WTC11 (cell line): ENCODE data around the gene TEN1. TPM values are rescaled to one million over a fixed set of nuclear protein-coding genes. Genes with fewer than 3 reads are reported as not detected.

ENCODE experiments used
- ATAC-seq: fragments of 200-7000 bp; cut with Tn5 transposase; 2 replicates; pipeline ENCODE4 v1.10.0; 2021; ENCODE audit warnings: mild to moderate bottlenecking, moderate library complexity
- CTCF ChIA-PET: fragments of 300-600 bp; sonication (Branson Sonifier 250); formaldehyde crosslinking; loops from one replicate; lab custom pipeline; 2021; ENCODE audit warnings: antibody characterized with exemption; lab: Charles Lee
- POLR2A ChIA-PET: fragments of 350-600 bp; sonication (Branson Sonifier 250); formaldehyde crosslinking; loops from one replicate; lab custom pipeline; 2021; ENCODE audit warnings: antibody characterized with exemption; lab: Charles Lee
- DNase-seq: peaks from one replicate; pipeline ENCODE4 v3.0.0; 2021; ENCODE audit warnings: low spot score
- H3K27ac Mint-ChIP-seq: 2 replicates; pipeline ENCODE4 v1.8.0; 2021; ENCODE audit warnings: mixed read lengths
- H3K27me3 Mint-ChIP-seq: 2 replicates; pipeline ENCODE4 v1.8.0; 2021; ENCODE audit warnings: low read depth, mild to moderate bottlenecking, moderate library complexity, mixed read lengths
- H3K36me3 Mint-ChIP-seq: 2 replicates; pipeline ENCODE4 v1.8.0; 2021; ENCODE audit warnings: mixed read lengths
- H3K4me1 Mint-ChIP-seq: 2 replicates; pipeline ENCODE4 v1.8.0; 2022; ENCODE audit warnings: mixed read lengths
- H3K4me3 Mint-ChIP-seq: 2 replicates; pipeline ENCODE4 v1.8.0; 2021; ENCODE audit warnings: mild to moderate bottlenecking, moderate library complexity, mixed read lengths
- H3K9me3 Mint-ChIP-seq: 2 replicates; pipeline ENCODE4 v1.8.0; 2021; ENCODE audit warnings: mixed read lengths
- ATF1 ChIP-seq: sonication (generic); formaldehyde crosslinking; IDR thresholded peaks from 2 replicates; pipeline ENCODE4 v1.8.1; 2023; ENCODE audit warnings: mild to moderate bottlenecking, moderate library complexity, missing genetic modification reagents
- CBFB ChIP-seq: sonication (generic); formaldehyde crosslinking; IDR thresholded peaks from 2 replicates; pipeline ENCODE4 v1.8.1; 2022; ENCODE audit warnings: mild to moderate bottlenecking, low read depth, missing genetic modification reagents
- ESRRA ChIP-seq: sonication (generic); formaldehyde crosslinking; IDR thresholded peaks from 2 replicates; pipeline ENCODE4 v1.8.1; 2022; ENCODE audit warnings: mild to moderate bottlenecking, missing genetic modification reagents, borderline replicate concordance
- ETV6 ChIP-seq: sonication (generic); formaldehyde crosslinking; IDR thresholded peaks from 2 replicates; pipeline ENCODE4 v1.8.1; 2022; ENCODE audit warnings: mild to moderate bottlenecking, missing genetic modification reagents
- FOXK1 ChIP-seq: sonication (generic); formaldehyde crosslinking; IDR thresholded peaks from 2 replicates; pipeline ENCODE4 v1.8.0; 2022; ENCODE audit warnings: mild to moderate bottlenecking, moderate library complexity, missing genetic modification reagents
- FOXP1 ChIP-seq: sonication (generic); formaldehyde crosslinking; IDR thresholded peaks from 2 replicates; pipeline ENCODE4 v1.8.0; 2022; ENCODE audit warnings: missing genetic modification reagents, mild to moderate bottlenecking, moderate library complexity, borderline replicate concordance
- GABPB1 ChIP-seq: sonication (generic); formaldehyde crosslinking; IDR thresholded peaks from 2 replicates; pipeline ENCODE4 v1.8.1; 2023; ENCODE audit warnings: mild to moderate bottlenecking, missing genetic modification reagents
- GTF2I ChIP-seq: fragments of 250-450 bp; sonication (Bioruptor Pico); conservative IDR thresholded peaks from 2 replicates; pipeline ENCODE4 v1.4.0; 2021; ENCODE audit warnings: mild to moderate bottlenecking
- JAZF1 ChIP-seq: fragments of 250-450 bp; sonication (Bioruptor Pico); IDR thresholded peaks from 2 replicates; pipeline ENCODE4 v1.9.0; 2021; ENCODE audit warnings: moderate library complexity, mild to moderate bottlenecking, inconsistent platforms
- MXD4 ChIP-seq: fragments of 250-450 bp; sonication (Bioruptor Pico); IDR thresholded peaks from 2 replicates; pipeline ENCODE4 v1.8.0; 2021; ENCODE audit warnings: mild to moderate bottlenecking, moderate library complexity, borderline replicate concordance
- NFATC4 ChIP-seq: fragments of 250-450 bp; sonication (Bioruptor Pico); IDR thresholded peaks from 2 replicates; pipeline ENCODE4 v1.9.0; 2021; ENCODE audit warnings: mild to moderate bottlenecking
- NFE2L1 ChIP-seq: sonication (generic); formaldehyde crosslinking; IDR thresholded peaks from 2 replicates; pipeline ENCODE4 v1.8.1; 2023; ENCODE audit warnings: missing genetic modification reagents
- RORB ChIP-seq: fragments of 250-450 bp; sonication (Bioruptor Pico); IDR thresholded peaks from 2 replicates; pipeline ENCODE4 v1.9.0; 2021; ENCODE audit warnings: mild to moderate bottlenecking
- SP1 ChIP-seq: sonication (generic); formaldehyde crosslinking; conservative IDR thresholded peaks from 2 replicates; pipeline ENCODE4 v1.8.1; 2022; ENCODE audit warnings: missing genetic modification reagents
- ZBTB21 ChIP-seq: sonication (generic); formaldehyde crosslinking; IDR thresholded peaks from 2 replicates; pipeline ENCODE4 v1.8.1; 2023; ENCODE audit warnings: mild to moderate bottlenecking, missing genetic modification reagents, borderline replicate concordance
- ZNF263 ChIP-seq: sonication (generic); formaldehyde crosslinking; IDR thresholded peaks from 2 replicates; pipeline ENCODE4 v1.8.1; 2022; ENCODE audit warnings: low read depth, mild to moderate bottlenecking, moderate library complexity, missing genetic modification reagents
- ZNF416 ChIP-seq: fragments of 250-450 bp; sonication (Bioruptor Pico); IDR thresholded peaks from 2 replicates; pipeline ENCODE4 v1.9.0; 2021; ENCODE audit warnings: mild to moderate bottlenecking, inconsistent platforms
- total RNA-seq: library from RNA; stranded (reverse); gene quantifications from 3 replicates; pipeline ENCODE4 v1.2.3, GENCODE V29; 2021
- TF ChIP-seq, protein P1 (sequence below): fragments of 250-450 bp; sonication (Bioruptor Pico); IDR thresholded peaks from 2 replicates; pipeline ENCODE4 v1.8.0; 2021; ENCODE audit warnings: mild to moderate bottlenecking
- TF ChIP-seq, protein P2 (sequence below): fragments of 250-450 bp; sonication (Bioruptor Pico); IDR thresholded peaks from 2 replicates; pipeline ENCODE4 v1.9.0; 2021; ENCODE audit warnings: mild to moderate bottlenecking, borderline replicate concordance
- TF ChIP-seq, protein P3 (sequence below): sonication (generic); formaldehyde crosslinking; IDR thresholded peaks from 2 replicates; pipeline ENCODE4 v1.8.1; 2022; ENCODE audit warnings: low read depth, mild to moderate bottlenecking, moderate library complexity, missing genetic modification reagents, borderline replicate concordance
- TF ChIP-seq, protein P4 (sequence below): sonication (generic); formaldehyde crosslinking; IDR thresholded peaks from 2 replicates; pipeline ENCODE4 v1.8.1; 2023; ENCODE audit warnings: mild to moderate bottlenecking, missing genetic modification reagents, moderate library complexity
- TF ChIP-seq, protein P5 (sequence below): sonication (generic); formaldehyde crosslinking; IDR thresholded peaks from 2 replicates; pipeline ENCODE4 v1.8.1; 2023; ENCODE audit warnings: mild to moderate bottlenecking, missing genetic modification reagents
- TF ChIP-seq, protein P6 (sequence below): sonication (generic); formaldehyde crosslinking; IDR thresholded peaks from 2 replicates; pipeline ENCODE4 v1.8.0; 2022; ENCODE audit warnings: mild to moderate bottlenecking, missing genetic modification reagents
- TF ChIP-seq, protein P7 (sequence below): sonication (generic); formaldehyde crosslinking; IDR thresholded peaks from 2 replicates; pipeline ENCODE4 v1.8.0; 2022; ENCODE audit warnings: mild to moderate bottlenecking, missing genetic modification reagents
- TF ChIP-seq, protein P8 (sequence below): sonication (generic); formaldehyde crosslinking; IDR thresholded peaks from 2 replicates; pipeline ENCODE4 v1.8.1; 2022; ENCODE audit warnings: mild to moderate bottlenecking, moderate library complexity, missing genetic modification reagents

The TEN1 gene
- total RNA-seq, 1 experiment from 2014 or later: 15.6 TPM

DNA sequence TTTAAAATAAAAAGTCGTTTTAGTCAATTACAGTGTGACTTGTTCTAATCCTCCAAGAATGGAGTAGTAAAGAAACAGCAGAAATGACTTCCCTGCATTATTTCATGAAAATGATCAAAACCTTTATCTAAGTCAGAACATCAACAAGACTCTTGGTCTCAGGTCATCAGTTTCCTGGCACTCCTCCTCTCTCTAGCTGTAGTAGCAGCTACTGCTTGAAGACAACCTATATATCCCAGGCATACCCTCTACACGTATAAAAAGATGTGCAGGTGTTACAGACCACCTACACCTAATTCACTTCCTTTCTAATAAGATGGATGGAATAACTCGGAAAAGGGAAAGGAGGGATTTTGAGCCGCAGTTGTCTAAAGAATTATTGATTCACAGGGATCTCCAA is 36.6 kb upstream of the TEN1 start:
- CTCF ChIA-PET: interaction anchor here (0.7 kb wide), 1 partner anchor 955 kb away, joined by 5 read pairs; the partner anchor contains the start of gene CDR2L

DNA sequence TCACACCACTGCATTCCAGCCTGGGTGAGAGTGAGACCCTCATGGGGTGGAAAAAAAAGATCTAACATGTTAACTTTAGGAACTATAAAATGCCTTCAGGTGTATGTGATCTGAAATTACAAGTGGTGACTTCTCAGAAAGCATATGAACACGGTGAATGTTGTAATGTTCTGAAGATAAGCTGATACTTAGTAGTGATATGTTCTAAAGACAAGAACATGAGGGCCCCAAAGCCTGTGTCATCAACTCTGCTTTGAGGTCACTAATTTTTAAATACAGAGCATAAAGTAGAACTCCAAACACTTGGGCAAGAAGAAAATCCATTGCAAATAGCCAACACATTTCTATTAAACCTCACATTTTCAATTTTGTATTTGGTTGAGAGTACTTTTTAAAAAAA is 35.5 kb upstream of the TEN1 start:
- Mint-ChIP-seq H3K36me3 (peaks cover 20% of the 10 kb centered on the region), H3K4me3 (no peak overlapping the region)
- POLR2A ChIA-PET: interaction anchor here (0.6 kb wide), 1 partner anchor 1304 kb away, joined by 6 read pairs; no protein-coding TSS in a partner anchor
- TF ChIP-seq ATF1 (CRISPR knock-in tag) (no peak), ETV6 (CRISPR knock-in tag) (no peak), JAZF1 (no peak), GTF2I (CRISPR knock-in tag) (no peak), ZNF263 (CRISPR knock-in tag) (no peak), FOXP1 (no peak), ESRRA (CRISPR knock-in tag) (no peak)
- TF ChIP-seq, protein P1, sequence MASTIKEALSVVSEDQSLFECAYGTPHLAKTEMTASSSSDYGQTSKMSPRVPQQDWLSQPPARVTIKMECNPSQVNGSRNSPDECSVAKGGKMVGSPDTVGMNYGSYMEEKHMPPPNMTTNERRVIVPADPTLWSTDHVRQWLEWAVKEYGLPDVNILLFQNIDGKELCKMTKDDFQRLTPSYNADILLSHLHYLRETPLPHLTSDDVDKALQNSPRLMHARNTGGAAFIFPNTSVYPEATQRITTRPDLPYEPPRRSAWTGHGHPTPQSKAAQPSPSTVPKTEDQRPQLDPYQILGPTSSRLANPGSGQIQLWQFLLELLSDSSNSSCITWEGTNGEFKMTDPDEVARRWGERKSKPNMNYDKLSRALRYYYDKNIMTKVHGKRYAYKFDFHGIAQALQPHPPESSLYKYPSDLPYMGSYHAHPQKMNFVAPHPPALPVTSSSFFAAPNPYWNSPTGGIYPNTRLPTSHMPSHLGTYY (CRISPR knock-in tag): no peak
- TF ChIP-seq, protein P2, sequence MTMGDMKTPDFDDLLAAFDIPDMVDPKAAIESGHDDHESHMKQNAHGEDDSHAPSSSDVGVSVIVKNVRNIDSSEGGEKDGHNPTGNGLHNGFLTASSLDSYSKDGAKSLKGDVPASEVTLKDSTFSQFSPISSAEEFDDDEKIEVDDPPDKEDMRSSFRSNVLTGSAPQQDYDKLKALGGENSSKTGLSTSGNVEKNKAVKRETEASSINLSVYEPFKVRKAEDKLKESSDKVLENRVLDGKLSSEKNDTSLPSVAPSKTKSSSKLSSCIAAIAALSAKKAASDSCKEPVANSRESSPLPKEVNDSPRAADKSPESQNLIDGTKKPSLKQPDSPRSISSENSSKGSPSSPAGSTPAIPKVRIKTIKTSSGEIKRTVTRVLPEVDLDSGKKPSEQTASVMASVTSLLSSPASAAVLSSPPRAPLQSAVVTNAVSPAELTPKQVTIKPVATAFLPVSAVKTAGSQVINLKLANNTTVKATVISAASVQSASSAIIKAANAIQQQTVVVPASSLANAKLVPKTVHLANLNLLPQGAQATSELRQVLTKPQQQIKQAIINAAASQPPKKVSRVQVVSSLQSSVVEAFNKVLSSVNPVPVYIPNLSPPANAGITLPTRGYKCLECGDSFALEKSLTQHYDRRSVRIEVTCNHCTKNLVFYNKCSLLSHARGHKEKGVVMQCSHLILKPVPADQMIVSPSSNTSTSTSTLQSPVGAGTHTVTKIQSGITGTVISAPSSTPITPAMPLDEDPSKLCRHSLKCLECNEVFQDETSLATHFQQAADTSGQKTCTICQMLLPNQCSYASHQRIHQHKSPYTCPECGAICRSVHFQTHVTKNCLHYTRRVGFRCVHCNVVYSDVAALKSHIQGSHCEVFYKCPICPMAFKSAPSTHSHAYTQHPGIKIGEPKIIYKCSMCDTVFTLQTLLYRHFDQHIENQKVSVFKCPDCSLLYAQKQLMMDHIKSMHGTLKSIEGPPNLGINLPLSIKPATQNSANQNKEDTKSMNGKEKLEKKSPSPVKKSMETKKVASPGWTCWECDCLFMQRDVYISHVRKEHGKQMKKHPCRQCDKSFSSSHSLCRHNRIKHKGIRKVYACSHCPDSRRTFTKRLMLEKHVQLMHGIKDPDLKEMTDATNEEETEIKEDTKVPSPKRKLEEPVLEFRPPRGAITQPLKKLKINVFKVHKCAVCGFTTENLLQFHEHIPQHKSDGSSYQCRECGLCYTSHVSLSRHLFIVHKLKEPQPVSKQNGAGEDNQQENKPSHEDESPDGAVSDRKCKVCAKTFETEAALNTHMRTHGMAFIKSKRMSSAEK (CRISPR knock-in tag): no peak
- TF ChIP-seq, protein P3, sequence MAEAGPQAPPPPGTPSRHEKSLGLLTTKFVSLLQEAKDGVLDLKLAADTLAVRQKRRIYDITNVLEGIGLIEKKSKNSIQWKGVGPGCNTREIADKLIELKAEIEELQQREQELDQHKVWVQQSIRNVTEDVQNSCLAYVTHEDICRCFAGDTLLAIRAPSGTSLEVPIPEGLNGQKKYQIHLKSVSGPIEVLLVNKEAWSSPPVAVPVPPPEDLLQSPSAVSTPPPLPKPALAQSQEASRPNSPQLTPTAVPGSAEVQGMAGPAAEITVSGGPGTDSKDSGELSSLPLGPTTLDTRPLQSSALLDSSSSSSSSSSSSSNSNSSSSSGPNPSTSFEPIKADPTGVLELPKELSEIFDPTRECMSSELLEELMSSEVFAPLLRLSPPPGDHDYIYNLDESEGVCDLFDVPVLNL: no peak

More for the DNA sequence above, 36.6 kb upstream of the TEN1 start:
- TF ChIP-seq, protein P4, sequence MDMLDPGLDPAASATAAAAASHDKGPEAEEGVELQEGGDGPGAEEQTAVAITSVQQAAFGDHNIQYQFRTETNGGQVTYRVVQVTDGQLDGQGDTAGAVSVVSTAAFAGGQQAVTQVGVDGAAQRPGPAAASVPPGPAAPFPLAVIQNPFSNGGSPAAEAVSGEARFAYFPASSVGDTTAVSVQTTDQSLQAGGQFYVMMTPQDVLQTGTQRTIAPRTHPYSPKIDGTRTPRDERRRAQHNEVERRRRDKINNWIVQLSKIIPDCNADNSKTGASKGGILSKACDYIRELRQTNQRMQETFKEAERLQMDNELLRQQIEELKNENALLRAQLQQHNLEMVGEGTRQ: no peak
- no peak for TF ChIP-seq NFE2L1 (CRISPR knock-in tag)
- TF ChIP-seq, protein P5, sequence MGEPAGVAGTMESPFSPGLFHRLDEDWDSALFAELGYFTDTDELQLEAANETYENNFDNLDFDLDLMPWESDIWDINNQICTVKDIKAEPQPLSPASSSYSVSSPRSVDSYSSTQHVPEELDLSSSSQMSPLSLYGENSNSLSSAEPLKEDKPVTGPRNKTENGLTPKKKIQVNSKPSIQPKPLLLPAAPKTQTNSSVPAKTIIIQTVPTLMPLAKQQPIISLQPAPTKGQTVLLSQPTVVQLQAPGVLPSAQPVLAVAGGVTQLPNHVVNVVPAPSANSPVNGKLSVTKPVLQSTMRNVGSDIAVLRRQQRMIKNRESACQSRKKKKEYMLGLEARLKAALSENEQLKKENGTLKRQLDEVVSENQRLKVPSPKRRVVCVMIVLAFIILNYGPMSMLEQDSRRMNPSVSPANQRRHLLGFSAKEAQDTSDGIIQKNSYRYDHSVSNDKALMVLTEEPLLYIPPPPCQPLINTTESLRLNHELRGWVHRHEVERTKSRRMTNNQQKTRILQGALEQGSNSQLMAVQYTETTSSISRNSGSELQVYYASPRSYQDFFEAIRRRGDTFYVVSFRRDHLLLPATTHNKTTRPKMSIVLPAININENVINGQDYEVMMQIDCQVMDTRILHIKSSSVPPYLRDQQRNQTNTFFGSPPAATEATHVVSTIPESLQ (CRISPR knock-in tag): no peak
- TF ChIP-seq, protein P6, sequence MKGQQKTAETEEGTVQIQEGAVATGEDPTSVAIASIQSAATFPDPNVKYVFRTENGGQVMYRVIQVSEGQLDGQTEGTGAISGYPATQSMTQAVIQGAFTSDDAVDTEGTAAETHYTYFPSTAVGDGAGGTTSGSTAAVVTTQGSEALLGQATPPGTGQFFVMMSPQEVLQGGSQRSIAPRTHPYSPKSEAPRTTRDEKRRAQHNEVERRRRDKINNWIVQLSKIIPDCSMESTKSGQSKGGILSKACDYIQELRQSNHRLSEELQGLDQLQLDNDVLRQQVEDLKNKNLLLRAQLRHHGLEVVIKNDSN: no peak
- TF ChIP-seq CBFB (CRISPR knock-in tag): no peak
- no peak for TF ChIP-seq ZNF416
- TF ChIP-seq, protein P7, sequence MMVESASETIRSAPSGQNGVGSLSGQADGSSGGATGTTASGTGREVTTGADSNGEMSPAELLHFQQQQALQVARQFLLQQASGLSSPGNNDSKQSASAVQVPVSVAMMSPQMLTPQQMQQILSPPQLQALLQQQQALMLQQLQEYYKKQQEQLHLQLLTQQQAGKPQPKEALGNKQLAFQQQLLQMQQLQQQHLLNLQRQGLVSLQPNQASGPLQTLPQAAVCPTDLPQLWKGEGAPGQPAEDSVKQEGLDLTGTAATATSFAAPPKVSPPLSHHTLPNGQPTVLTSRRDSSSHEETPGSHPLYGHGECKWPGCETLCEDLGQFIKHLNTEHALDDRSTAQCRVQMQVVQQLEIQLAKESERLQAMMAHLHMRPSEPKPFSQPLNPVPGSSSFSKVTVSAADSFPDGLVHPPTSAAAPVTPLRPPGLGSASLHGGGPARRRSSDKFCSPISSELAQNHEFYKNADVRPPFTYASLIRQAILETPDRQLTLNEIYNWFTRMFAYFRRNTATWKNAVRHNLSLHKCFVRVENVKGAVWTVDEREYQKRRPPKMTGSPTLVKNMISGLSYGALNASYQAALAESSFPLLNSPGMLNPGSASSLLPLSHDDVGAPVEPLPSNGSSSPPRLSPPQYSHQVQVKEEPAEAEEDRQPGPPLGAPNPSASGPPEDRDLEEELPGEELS (CRISPR knock-in tag): no peak
- no peak for TF ChIP-seq SP1 (CRISPR knock-in tag)
- no peak for TF ChIP-seq NFATC4
- TF ChIP-seq MXD4 (CRISPR knock-in tag): no peak
- TF ChIP-seq, protein P8, sequence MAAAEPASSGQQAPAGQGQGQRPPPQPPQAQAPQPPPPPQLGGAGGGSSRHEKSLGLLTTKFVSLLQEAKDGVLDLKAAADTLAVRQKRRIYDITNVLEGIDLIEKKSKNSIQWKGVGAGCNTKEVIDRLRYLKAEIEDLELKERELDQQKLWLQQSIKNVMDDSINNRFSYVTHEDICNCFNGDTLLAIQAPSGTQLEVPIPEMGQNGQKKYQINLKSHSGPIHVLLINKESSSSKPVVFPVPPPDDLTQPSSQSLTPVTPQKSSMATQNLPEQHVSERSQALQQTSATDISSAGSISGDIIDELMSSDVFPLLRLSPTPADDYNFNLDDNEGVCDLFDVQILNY (CRISPR knock-in tag): no peak
- TF ChIP-seq JAZF1: no peak
- no peak for TF ChIP-seq RORB (CRISPR knock-in tag)
- no peak for TF ChIP-seq ETV6 (CRISPR knock-in tag)
- no peak for TF ChIP-seq FOXK1 (CRISPR knock-in tag)
- TF ChIP-seq GABPB1 (CRISPR knock-in tag): no peak
- TF ChIP-seq ZBTB21: no peak
- TF ChIP-seq, all 79 proteins: peak for 0
- peaks cover 14% of the 10 kb centered on the region for H3K36me3 Mint-ChIP-seq
- H3K4me3 Mint-ChIP-seq: no peak overlapping the region
- peak overlapping the region; percentile 64 for H3K27ac Mint-ChIP-seq
- no peak for DNase-seq
- no peak for ATAC-seq
- POLR2A ChIA-PET: no interaction called here
- peaks cover 27% of the 10 kb centered on the region for H3K4me1 Mint-ChIP-seq
- no peaks in the 10 kb centered on the region for H3K27me3 Mint-ChIP-seq
- no peaks in the 10 kb centered on the region for H3K9me3 Mint-ChIP-seq

More for the DNA sequence above, 35.5 kb upstream of the TEN1 start:
- Mint-ChIP-seq H3K9me3 (no peaks in the 10 kb centered on the region), H3K27ac (peak overlapping the region; percentile 23; the same call in 1 of the 2 replicates), H3K27me3 (no peaks in the 10 kb centered on the region), H3K4me1 (peaks cover 27% of the 10 kb centered on the region)
- ATAC-seq (no peak), DNase-seq (no peak)
- CTCF ChIA-PET: no interaction called here
